NT2/D1 (cell line): Measurements from ENCODE around the gene RPL12.

Experiments used
- YY1 ChIP-seq: IDR thresholded peaks from 2 replicates; pipeline ENCODE4 v1.6.1; 2011; ENCODE audit not compliant: insufficient read length, insufficient read depth
- ZNF274 ChIP-seq: IDR thresholded peaks from 2 replicates; pipeline ENCODE4 v1.6.1; 2011; ENCODE audit warnings: mild to moderate bottlenecking, low read depth, low read length

GRCh38 chr9:127438394-127438793, 12.8 kb downstream of the RPL12 start:
- TF ChIP-seq ZNF274 (no peak), YY1 (no peak)
